ENCODE data around the gene OVOL2.

DNA sequence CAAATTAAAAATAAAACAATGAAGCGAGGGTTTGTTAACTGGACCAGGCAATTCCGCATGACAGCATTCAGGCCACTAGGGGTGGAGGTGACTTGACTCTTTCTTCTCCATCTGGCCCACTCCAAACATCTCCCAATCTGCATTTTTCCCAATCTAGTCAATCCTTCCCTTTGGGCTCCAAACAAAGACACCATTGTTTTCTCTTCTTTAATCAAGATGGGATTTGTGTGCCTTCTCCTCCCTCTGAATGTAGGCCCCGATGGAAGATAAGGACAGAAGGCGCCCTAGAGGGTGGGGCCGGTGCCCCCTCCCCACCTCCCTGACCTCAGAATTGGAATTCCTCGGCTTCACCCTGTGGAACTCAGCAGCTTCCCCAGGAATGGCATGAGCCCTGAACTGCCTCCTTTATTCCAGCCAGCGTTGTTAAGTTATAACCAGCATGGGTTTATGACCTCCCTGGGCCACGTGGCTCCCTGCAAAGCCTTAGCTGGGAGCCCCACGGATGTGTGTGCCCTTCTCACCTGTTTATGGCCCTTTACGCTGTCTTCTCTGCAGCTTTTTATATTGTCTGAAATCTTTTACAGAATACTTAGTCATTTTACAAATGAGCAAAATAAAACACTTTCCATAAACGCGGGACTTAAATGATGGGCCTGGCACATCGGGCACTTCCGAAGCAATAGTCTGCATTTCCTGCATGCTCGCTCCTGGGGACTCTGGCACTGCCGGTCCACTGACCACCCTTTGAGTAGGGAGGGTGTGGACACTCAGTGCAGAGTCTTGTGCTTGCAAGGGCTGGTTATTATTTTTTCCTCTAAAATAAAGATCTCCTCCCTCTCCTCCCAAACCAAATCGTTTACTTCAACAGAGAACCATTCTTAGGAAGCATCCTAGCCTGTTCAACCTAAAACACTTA lies 24.5 kb downstream of the OVOL2 start:
- TF ChIP-seq, protein P1, sequence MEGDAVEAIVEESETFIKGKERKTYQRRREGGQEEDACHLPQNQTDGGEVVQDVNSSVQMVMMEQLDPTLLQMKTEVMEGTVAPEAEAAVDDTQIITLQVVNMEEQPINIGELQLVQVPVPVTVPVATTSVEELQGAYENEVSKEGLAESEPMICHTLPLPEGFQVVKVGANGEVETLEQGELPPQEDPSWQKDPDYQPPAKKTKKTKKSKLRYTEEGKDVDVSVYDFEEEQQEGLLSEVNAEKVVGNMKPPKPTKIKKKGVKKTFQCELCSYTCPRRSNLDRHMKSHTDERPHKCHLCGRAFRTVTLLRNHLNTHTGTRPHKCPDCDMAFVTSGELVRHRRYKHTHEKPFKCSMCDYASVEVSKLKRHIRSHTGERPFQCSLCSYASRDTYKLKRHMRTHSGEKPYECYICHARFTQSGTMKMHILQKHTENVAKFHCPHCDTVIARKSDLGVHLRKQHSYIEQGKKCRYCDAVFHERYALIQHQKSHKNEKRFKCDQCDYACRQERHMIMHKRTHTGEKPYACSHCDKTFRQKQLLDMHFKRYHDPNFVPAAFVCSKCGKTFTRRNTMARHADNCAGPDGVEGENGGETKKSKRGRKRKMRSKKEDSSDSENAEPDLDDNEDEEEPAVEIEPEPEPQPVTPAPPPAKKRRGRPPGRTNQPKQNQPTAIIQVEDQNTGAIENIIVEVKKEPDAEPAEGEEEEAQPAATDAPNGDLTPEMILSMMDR (conservative IDR thresholded peaks at IDR 0.05): peak; percentile 32; the same call in 1 of the 2 replicates
- no peak for TF ChIP-seq EZH2 (IDR thresholded peaks at IDR 0.05; ENCODE audit: low read depth)
